Ascending aorta (tissue), 2 donors: Measurements from ENCODE around the gene PPIA. TPM values are rescaled to one million over a fixed set of nuclear protein-coding genes. Genes with fewer than 3 reads are reported as not detected.

Source experiments
- DNase-seq, 2 donors: peaks; one replicate each; pipeline ENCODE4 v3.0.0-alpha.2; 2019; ENCODE audit warnings: low spot score in 2 of 2
- H3K27ac ChIP-seq, 2 donors: fragments of 200-600 bp; sonication (generic); one replicate each; pipeline ENCODE4 v1.5.1; 2016 to 2017; ENCODE audit warnings: mild to moderate bottlenecking in 1 of 2
- H3K27me3 ChIP-seq: fragments of 200-600 bp; sonication (generic); one replicate; pipeline ENCODE4 v1.5.1; 2017
- H3K36me3 ChIP-seq, 2 donors: fragments of 200-600 bp; sonication (generic); one replicate each; pipeline ENCODE4 v1.5.1; 2016
- H3K4me1 ChIP-seq, 2 donors: fragments of 200-600 bp; sonication (generic); one replicate each; pipeline ENCODE4 v1.5.1; 2016 to 2017; ENCODE audit warnings: mild to moderate bottlenecking in 1 of 2
- H3K4me3 ChIP-seq, 2 donors: fragments of 200-600 bp; sonication (generic); one replicate each; pipeline ENCODE4 v1.5.1; 2016 to 2017; ENCODE audit warnings: mild to moderate bottlenecking in 1 of 2
- H3K9me3 ChIP-seq, 2 donors: fragments of 200-600 bp; sonication (generic); one replicate each; pipeline ENCODE4 v1.5.1; 2016
- intact Hi-C: fragments of 100-400 bp; cut with DNase I; formaldehyde crosslinking; loops from one replicate; pipeline ENCODE4 v1.15.1; 2023
- total RNA-seq: library from RNA; depleted of rRNA; stranded (reverse); fragments of >200 nt; gene quantifications from one replicate; pipeline ENCODE4 v1.1.0, GENCODE V29; 2016
- TF ChIP-seq, protein P1 (sequence below), 3 experiments: fragments of 200-600 bp in 2 of 3; fragments of 450-650 bp in 1 of 3; sonication (generic) in 2 of 3; IDR thresholded peaks; one replicate each; pipeline ENCODE4 v1.5.1; 2016 to 2019; ENCODE audit warnings: antibody characterized with exemption in 3 of 3, mild to moderate bottlenecking in 1 of 3, moderate library complexity in 1 of 3

Gene PPIA
- total RNA-seq, 1 donor from 2014 or later: 945 TPM

DNA sequence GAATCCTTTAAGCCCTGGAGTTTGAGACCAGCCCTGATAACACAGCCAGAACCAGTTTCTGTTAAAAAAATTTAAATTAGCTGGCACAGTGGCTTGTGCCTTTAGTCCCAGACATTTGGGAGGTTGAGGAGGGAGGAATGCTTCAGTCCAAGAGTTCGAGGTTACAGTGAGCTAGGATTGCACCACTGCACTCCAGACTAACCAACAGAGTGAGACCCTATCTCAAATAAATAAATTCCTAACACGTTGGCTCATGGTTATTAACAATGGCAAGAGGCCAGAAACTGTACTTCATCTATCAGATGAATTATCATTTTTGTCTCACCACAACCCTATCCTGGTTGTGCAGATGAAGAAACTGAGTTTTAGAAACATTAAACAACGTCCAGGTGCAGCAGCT, 2.1 kb upstream of the PPIA start:
- TF ChIP-seq, protein P1, sequence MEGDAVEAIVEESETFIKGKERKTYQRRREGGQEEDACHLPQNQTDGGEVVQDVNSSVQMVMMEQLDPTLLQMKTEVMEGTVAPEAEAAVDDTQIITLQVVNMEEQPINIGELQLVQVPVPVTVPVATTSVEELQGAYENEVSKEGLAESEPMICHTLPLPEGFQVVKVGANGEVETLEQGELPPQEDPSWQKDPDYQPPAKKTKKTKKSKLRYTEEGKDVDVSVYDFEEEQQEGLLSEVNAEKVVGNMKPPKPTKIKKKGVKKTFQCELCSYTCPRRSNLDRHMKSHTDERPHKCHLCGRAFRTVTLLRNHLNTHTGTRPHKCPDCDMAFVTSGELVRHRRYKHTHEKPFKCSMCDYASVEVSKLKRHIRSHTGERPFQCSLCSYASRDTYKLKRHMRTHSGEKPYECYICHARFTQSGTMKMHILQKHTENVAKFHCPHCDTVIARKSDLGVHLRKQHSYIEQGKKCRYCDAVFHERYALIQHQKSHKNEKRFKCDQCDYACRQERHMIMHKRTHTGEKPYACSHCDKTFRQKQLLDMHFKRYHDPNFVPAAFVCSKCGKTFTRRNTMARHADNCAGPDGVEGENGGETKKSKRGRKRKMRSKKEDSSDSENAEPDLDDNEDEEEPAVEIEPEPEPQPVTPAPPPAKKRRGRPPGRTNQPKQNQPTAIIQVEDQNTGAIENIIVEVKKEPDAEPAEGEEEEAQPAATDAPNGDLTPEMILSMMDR (IDR thresholded peaks at IDR 0.05): no peak
- no peaks in the 10 kb centered on the region for H3K27me3 ChIP-seq
- intact Hi-C loops: no loop called here
- H3K4me1 ChIP-seq: peaks cover 3 to 13% of the 10 kb centered on the region in 2 donors
- H3K4me3 ChIP-seq: no peak overlapping the region
- no peaks in the 10 kb centered on the region for H3K9me3 ChIP-seq
- DNase-seq: no peak
- peaks cover 0 to 7% of the 10 kb centered on the region in 2 donors for H3K36me3 ChIP-seq
- H3K27ac ChIP-seq: no peak overlapping the region

DNA sequence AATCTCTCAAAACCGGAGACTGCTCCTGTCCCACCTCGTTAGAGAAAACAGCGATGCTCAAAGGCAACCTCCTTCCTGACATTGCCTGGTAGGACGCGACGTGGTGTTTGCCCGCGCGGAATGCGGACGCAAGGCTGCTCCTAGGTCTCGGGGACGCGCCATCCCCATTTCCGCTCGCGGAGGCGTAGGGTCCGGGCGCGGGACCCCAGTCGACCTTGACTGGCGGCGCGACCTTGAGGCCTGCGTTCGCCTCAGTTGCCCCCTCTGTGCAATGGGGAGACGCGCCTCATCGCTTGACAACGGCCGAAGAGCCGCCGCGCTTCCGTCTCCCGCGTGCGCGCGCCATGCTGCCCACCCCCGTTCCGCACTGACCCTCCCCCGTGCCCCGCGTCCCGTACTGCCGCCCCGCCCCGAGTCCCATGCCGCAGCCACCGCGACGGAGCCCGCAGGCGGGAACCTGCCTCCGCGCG, 412 bp upstream of the PPIA start:
- H3K36me3 ChIP-seq: peaks cover 17 to 24% of the 10 kb centered on the region in 2 donors
- no peak for DNase-seq
- no peaks in the 10 kb centered on the region for H3K27me3 ChIP-seq
- H3K27ac ChIP-seq: peak overlapping the region; percentile 99 to 100
- no peaks in the 10 kb centered on the region for H3K9me3 ChIP-seq
- H3K4me3 ChIP-seq: peak overlapping the region; percentile 83 to 95
- H3K4me1 ChIP-seq: peaks cover 3 to 14% of the 10 kb centered on the region in 2 donors
- intact Hi-C loops: loop anchor here (1.0 to 5.0 kb wide), 8 partner anchors 52 to 539 kb away; partner anchors contain the start of genes H2AZ2, NACAD, OGDH and PURB
- TF ChIP-seq, protein P1 (IDR thresholded peaks at IDR 0.05): no peak

DNA sequence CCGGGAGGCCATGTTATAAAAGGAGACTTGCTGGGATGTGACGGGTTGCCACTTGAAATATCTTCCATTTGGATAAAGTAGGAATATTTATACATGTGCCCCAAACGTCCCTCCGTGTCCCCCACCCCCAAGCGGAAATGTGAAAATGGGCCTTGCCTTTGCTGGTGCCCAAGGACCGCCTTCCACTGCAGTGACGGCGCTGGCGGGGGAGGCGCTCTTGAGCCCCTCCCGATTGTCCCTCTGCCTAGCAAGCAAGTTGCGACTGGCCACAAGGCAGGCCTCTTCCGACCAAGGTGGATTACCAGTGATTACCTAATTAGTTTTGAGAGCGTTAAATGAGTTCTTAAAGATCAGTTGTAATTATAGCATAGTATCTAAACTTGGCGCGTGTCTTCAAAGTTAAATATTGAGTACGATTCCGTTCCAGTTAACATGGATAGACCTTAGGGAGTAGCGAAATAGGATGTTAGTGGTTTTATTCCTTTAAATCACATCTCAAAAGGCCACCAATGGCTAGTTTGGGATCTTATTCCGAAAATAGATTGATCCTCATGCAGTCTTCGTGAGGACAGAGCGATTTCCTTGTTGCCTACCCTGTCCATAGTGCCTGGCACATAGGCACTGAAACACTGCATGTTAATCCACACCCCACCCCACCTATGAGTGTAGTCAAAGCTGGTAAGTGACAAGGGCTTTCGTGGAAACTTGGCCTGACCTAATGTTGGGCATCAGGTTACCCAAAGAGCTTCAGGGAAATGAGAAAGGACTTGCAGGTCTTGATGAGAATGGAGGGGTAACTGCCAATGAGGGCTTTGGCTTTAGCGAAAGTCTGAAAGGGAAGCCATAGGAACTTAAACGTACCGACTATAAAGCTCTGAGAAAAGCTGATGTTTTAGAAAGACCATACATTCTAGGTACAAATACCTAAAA, 1.1 kb downstream of the PPIA start:
- DNase-seq: peak; percentile 78 to 96
- Histone ChIP-seq H3K27me3 (no peaks in the 10 kb centered on the region), H3K27ac (peak overlapping the region; percentile 99 to 100), H3K4me3 (peak overlapping the region; percentile 83 to 95), H3K4me1 (peaks cover 3 to 14% of the 10 kb centered on the region in 2 donors), H3K9me3 (no peaks in the 10 kb centered on the region), H3K36me3 (peaks cover 28 to 40% of the 10 kb centered on the region in 2 donors)
- TF ChIP-seq, protein P1 (IDR thresholded peaks at IDR 0.05): peak in 2 of 3 experiments; percentile 46 to 48
- intact Hi-C loops: loop anchor here (1.0 to 5.0 kb wide), 7 partner anchors 29 to 540 kb away; partner anchors contain the start of genes NACAD, TMED4 and ZMIZ2

DNA sequence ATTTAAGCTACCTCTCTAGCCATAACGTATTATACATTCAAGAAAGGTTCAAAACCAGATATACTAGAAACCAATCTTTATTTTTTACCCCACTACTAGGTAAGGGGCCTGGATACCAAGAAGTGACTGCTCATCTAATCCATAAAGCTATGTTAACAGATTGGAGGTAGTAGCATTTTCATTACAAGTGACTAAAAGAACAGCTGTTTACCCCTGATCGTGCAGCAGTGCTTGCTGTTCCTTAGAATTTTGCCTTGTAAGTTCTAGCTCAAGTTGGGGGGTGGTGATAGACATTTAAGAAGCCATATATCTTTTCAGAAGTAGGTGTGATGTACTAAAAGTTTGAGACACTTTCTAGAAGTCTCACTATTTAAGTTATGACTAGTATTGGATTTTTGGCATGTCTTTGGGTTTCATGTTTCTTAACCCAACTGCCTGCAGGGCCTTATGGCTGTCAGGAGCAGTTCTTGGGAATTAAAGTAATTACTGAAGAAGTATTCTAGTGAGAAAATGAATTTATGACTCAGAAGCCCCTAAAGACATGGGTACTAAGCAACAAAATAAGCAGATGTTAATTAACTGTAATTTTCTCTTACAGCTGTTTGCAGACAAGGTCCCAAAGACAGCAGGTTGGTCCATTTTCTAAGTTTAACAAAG, 2.3 kb downstream of the PPIA start:
- H3K27me3 ChIP-seq: no peaks in the 10 kb centered on the region
- peak overlapping the region in 1 of 2 donors; percentile 100 for H3K27ac ChIP-seq
- intact Hi-C loops: loop anchor here (5.0 kb wide), 2 partner anchors 289 to 541 kb away; partner anchors contain the start of gene NACAD
- peak overlapping the region; percentile 83 to 95 for H3K4me3 ChIP-seq
- H3K36me3 ChIP-seq: peaks cover 40 to 51% of the 10 kb centered on the region in 2 donors
- H3K9me3 ChIP-seq: no peaks in the 10 kb centered on the region
- DNase-seq: no peak
- TF ChIP-seq, protein P1 (IDR thresholded peaks at IDR 0.05): no peak
- peaks cover 3 to 14% of the 10 kb centered on the region in 2 donors for H3K4me1 ChIP-seq

DNA sequence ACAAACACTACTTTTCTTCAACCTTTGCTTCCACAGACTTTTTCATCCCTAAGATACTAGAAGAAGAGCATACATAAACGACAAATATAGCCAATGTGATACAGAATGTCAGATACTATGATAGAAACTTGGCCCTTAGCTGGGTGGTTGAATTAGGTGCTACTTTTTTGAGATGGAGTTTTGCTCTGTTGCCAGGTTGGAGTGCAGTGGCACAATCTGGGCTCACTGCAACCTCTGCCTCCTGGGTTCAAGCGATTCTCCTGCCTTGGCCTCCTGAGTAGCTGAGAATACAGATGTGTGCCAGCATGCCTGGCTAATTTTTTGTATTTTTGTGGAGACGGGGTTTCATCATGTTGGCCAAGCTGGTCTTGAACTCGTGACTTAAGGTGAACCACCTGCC, 3.5 kb downstream of the PPIA start:
- H3K9me3 ChIP-seq: no peaks in the 10 kb centered on the region
- peaks cover 3 to 14% of the 10 kb centered on the region in 2 donors for H3K4me1 ChIP-seq
- peaks cover 51 to 63% of the 10 kb centered on the region in 2 donors for H3K36me3 ChIP-seq
- H3K4me3 ChIP-seq: no peak overlapping the region
- H3K27me3 ChIP-seq: no peaks in the 10 kb centered on the region
- intact Hi-C loops: loop anchor here (5.0 kb wide), 2 partner anchors 287 to 543 kb away; partner anchors contain the start of gene NACAD
- H3K27ac ChIP-seq: no peak overlapping the region
- DNase-seq: no peak
- TF ChIP-seq, protein P1 (IDR thresholded peaks at IDR 0.05): no peak
